GM13977 (cell line): ENCODE results near the gene MARCO.
"Not testable (repeated sequence)": the region's sequence is repeated elsewhere in the genome, so short reads cannot be mapped to it uniquely, and the experiment has no call there.

Experiments used
- DNase-seq: peaks from one replicate; pipeline ENCODE4 v3.0.0; 2012; ENCODE audit warnings: low spot score
- in situ Hi-C: fragments of 300-500 bp; cut with MboI; formaldehyde crosslinking; loops from one replicate; pipeline ENCODE4 v1.12.0; 2022; ENCODE audit warnings: low sequenced_read_pairs, low pct_unique_long_range_greater_than_20kb, mixed read lengths, inconsistent platforms; ENCODE audit not compliant: unreplicated experiment
- TF ChIP-seq, protein P1 (sequence below): IDR thresholded peaks from 2 replicates; pipeline ENCODE4 v1.5.1; 2012; ENCODE audit warnings: mild to moderate bottlenecking, control low read depth; ENCODE audit not compliant: insufficient read depth; ENCODE audit errors: extremely low read depth, missing control alignments

Gene MARCO

DNA sequence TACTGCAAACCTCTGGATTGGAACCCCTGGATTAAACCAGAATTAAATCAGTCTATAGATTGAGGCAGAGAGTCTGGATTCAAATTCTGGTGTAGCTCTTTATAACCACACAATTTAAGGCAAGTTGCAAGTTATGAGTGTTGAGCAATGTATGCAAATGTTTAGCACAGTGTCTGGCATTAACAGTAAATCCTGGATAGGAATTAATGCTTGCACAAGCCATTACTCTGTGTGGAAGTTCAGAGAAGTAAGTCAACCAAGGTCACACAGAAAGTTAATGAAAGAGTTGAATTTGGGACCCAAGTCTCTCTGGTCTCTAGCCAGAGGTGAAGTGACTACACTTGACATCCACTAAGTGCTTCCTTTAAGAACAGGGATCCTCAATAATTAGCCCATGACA is 2.0 kb upstream of the MARCO start:
- no peak for DNase-seq
- TF ChIP-seq, protein P1, sequence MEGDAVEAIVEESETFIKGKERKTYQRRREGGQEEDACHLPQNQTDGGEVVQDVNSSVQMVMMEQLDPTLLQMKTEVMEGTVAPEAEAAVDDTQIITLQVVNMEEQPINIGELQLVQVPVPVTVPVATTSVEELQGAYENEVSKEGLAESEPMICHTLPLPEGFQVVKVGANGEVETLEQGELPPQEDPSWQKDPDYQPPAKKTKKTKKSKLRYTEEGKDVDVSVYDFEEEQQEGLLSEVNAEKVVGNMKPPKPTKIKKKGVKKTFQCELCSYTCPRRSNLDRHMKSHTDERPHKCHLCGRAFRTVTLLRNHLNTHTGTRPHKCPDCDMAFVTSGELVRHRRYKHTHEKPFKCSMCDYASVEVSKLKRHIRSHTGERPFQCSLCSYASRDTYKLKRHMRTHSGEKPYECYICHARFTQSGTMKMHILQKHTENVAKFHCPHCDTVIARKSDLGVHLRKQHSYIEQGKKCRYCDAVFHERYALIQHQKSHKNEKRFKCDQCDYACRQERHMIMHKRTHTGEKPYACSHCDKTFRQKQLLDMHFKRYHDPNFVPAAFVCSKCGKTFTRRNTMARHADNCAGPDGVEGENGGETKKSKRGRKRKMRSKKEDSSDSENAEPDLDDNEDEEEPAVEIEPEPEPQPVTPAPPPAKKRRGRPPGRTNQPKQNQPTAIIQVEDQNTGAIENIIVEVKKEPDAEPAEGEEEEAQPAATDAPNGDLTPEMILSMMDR: no peak
- in situ Hi-C loops: no loop called here

DNA sequence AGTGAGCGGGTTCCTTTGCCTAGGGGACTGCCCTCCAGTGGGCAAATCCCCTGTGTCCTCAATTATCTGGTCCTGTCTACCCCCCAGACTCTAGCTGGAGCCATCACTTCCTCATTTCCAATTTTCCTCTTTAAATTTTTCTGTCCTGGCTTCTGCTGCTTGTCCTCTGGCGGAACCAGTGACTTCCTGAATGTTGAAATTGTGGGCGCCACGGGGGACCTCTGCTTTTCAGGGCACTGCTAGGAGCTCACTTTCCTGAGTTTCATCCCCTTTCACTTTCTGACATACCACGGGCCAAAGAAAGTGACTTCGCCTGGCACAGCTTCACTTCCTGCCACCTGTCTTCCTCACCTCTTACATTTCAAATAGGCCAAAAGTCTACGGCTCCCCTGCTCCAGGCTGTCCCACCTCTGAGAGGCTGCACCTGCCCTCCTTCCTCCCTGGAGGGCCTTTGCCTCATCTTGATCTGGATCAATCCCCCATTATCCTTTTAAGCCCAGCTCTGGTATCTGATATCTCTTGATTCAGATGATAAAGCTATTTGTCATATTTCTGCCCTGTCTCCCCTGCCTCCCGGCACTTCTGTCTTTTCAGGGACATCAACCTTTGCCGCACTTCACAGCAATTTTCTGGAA is 1.4 kb upstream of the MARCO start:
- no peak for DNase-seq
- TF ChIP-seq, protein P1: no peak
- in situ Hi-C loops: no loop called here

DNA sequence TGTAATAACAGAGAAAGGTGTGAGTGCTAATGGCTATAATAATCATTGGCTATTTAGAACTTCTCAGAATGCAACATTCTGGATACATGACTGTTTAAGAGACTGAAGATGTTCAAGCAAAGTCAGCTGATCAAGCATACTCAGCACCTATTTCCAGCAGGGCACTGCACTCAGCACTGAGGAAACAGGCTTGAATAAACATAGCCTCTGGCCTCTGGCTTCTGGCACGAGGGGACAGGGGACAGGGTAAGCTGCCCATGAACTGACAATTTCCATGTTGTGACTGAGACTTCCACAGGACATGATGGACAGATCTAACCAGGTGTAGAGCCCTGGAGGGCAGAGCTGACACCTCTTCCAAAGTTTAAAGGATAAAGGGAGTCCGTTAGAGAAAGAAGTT is 1.3 kb downstream of the MARCO start:
- no peak for DNase-seq

DNA sequence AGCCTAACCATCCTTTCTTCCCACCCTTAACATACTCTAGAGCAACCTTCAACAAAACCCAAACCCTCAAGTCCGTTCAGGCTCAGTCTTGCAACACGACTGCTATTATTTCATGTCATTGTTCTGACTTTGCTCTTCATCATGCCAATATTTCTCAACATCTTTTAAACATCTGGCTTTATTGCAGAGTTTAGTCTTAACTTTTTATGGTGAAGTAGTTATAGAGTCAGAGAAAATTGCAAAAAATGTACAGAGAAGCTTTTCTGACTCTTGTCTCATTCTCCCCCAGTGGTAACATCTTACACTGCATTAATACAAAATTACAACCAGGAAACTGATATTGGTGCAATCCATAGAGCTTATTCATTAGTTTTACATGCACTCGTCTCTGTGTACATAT is 3.9 kb downstream of the MARCO start:
- in situ Hi-C loops: no loop called here
- TF ChIP-seq, protein P1: no peak
- no peak for DNase-seq

More for the DNA sequence above, 1.3 kb downstream of the MARCO start:
- in situ Hi-C loops: no loop called here
- TF ChIP-seq, protein P1: no peak

DNA sequence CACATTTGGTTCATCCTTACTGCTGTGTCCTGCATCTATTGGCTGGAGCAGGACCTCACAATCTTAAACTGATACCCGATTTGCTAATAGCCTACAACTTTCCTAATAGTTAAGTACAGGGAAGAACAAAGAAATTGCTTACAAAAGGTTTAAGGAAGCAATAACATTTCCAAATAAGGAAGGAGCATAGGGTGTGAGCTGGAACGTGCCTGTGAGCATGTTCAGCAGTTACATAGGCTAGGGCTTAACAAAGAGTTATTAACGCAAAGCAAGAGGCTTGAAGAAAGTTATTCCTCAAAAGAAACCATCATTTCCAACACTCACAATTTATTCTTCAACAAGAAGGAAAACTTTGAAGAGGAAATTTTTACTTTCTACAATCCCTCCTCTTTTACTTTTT is 6.3 kb downstream of the MARCO start:
- in situ Hi-C loops, DNase-seq: not testable (repeated sequence)

DNA sequence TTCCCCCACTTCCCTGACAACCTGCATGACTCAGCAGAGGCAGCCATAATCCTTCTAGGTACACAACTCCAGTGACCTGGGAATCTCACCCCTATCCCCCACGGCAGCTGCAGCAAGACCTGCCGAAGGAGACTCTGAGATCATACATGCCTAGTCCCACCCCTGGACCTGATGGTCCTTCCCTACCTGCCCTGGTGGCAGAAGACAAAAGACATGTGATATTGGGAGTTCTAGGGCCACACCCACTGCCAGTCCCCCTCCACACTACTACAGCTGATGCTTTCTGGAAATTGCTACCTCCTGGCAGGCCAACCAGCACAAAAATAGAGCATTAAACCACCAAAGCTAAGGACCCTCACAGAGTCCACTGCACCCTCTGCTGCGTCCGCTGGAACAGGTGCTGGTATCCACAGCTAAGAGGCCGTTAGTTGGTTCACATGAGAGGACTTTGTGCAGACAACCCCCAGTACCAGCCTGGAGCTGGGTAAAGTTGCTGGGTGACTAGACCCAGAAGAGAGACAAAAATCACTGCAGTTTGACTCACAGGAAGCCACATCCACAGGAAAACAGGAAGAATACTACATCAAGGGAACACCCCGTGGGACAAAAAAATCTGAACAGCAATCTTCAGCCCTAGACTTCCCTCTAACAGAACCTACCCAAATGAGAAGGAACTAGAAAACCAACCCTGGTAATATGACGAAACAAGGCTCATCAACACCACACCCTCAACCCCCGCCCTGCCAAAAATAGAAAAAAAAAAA is 12.5 kb downstream of the MARCO start:
- in situ Hi-C loops: no loop called here
- no peak for DNase-seq
- TF ChIP-seq, protein P1: no peak

DNA sequence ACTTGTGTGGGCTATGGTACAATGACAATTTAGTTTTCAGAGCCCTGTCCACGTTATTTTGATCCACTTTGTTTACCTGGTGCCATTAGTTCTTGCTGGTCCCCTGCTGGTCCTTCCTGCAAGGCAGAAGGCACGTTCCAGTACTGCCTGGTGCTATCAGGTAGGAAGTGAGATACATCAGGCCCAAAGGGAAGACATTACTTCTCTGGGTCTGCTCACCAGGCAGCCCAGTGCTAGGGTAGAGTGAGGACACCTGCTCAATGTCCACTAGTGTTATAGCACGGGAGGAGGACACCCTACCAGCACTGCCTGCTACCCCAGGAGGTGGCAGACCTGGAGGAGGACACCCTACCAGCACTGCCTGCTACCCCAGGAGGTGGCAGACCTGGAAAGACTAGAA is 23.7 kb downstream of the MARCO start:
- in situ Hi-C loops: no loop called here
- DNase-seq: no peak
- TF ChIP-seq, protein P1: no peak
